Osteocyte (in vitro differentiated cells): ENCODE measurements around the gene SEMA4A. TPM values are rescaled to one million over a fixed set of nuclear protein-coding genes. Genes with fewer than 3 reads are reported as not detected.

Experiments
- DNase-seq: peaks from one replicate; pipeline ENCODE4 v3.0.0; 2021; ENCODE audit warnings: mixed read lengths; ENCODE audit not compliant: unreplicated experiment; ENCODE audit errors: extremely low spot score
- H3K27ac Mint-ChIP-seq: one replicate; pipeline ENCODE4 v1.8.0; 2021; ENCODE audit warnings: mild to moderate bottlenecking, mixed read lengths; ENCODE audit not compliant: unreplicated experiment
- H3K27me3 Mint-ChIP-seq: one replicate; pipeline ENCODE4 v1.8.0; 2021; ENCODE audit warnings: mixed read lengths; ENCODE audit not compliant: unreplicated experiment
- H3K36me3 Mint-ChIP-seq: one replicate; pipeline ENCODE4 v1.8.0; 2021; ENCODE audit warnings: mixed read lengths; ENCODE audit not compliant: unreplicated experiment
- H3K4me1 Mint-ChIP-seq: one replicate; pipeline ENCODE4 v1.8.0; 2021; ENCODE audit warnings: mixed read lengths; ENCODE audit not compliant: unreplicated experiment
- H3K4me3 Mint-ChIP-seq: one replicate; pipeline ENCODE4 v1.8.0; 2021; ENCODE audit warnings: mild to moderate bottlenecking, moderate library complexity, mixed read lengths; ENCODE audit not compliant: unreplicated experiment
- H3K9me3 Mint-ChIP-seq: one replicate; pipeline ENCODE4 v1.8.0; 2021; ENCODE audit warnings: mixed read lengths; ENCODE audit not compliant: unreplicated experiment
- long read RNA-seq: library from polyadenylated mRNA; unstranded; transcript quantifications from one replicate; pipeline ENCODE4 v2.0.0, GENCODE V29; 2021
- total RNA-seq: library from RNA; stranded (reverse); gene quantifications from 2 replicates; pipeline ENCODE4 v1.2.1, GENCODE V29; 2021
- TF ChIP-seq, protein P1 (sequence below): fragments of 200-600 bp; sonication (generic); IDR thresholded peaks from 2 replicates; pipeline ENCODE4 v1.5.0; 2021; ENCODE audit warnings: antibody characterized with exemption, mild to moderate bottlenecking, moderate library complexity

Gene SEMA4A
- 1.6 and 1.8 TPM in 2 replicates for total RNA-seq
- long read RNA-seq, partial matches to known transcripts = 1 of 2 reads
- long read RNA-seq, other reads (novel, unspliced or antisense) = 1 of 2 reads

DNA sequence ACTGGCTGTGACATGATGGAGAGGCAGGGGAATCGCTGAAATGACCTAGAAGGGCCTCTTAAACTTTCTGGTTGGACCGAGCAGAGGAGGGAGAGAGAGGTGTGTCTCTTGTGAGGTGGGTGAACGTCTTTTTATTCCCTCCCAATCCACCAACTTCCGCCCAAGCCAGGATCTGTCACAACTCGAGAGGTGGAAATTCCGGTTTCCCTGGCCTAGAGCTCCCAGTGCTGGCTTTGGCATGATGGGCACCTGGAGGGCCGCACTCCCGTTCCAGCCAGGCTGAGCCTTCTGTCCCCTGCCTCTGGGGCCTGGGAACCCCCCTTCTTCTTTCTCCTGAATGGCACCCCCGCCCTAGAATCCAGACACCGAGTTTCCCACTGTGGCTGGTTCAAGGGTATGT is at the start of gene SEMA4A:
Gene SEMA4A (plus strand): TSS at position 224 of the 400 bp plus-strand sequence. CDS start 994 bp downstream, outside the sequence.
- H3K27me3 Mint-ChIP-seq = peaks cover 21% of the 10 kb centered on the region
- H3K4me1 Mint-ChIP-seq = no peaks in the 10 kb centered on the region
- no peak within 1 kb of the TSS for H3K4me3 Mint-ChIP-seq
- no peaks in the 10 kb centered on the region for H3K9me3 Mint-ChIP-seq
- H3K27ac Mint-ChIP-seq = peak within 1 kb of the TSS; percentile 4
- TF ChIP-seq, protein P1, sequence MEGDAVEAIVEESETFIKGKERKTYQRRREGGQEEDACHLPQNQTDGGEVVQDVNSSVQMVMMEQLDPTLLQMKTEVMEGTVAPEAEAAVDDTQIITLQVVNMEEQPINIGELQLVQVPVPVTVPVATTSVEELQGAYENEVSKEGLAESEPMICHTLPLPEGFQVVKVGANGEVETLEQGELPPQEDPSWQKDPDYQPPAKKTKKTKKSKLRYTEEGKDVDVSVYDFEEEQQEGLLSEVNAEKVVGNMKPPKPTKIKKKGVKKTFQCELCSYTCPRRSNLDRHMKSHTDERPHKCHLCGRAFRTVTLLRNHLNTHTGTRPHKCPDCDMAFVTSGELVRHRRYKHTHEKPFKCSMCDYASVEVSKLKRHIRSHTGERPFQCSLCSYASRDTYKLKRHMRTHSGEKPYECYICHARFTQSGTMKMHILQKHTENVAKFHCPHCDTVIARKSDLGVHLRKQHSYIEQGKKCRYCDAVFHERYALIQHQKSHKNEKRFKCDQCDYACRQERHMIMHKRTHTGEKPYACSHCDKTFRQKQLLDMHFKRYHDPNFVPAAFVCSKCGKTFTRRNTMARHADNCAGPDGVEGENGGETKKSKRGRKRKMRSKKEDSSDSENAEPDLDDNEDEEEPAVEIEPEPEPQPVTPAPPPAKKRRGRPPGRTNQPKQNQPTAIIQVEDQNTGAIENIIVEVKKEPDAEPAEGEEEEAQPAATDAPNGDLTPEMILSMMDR = no peak
- no peak for DNase-seq
- H3K36me3 Mint-ChIP-seq = no peaks in the 10 kb centered on the region

- TF ChIP-seq, protein P1 = no peak
- Mint-ChIP-seq H3K9me3 (no peaks in the 10 kb centered on the region), H3K36me3 (no peaks in the 10 kb centered on the region), H3K27ac (peak overlapping the region; percentile 99), H3K4me3 (peak overlapping the region; percentile 64), H3K27me3 (no peaks in the 10 kb centered on the region), H3K4me1 (peaks cover 78% of the 10 kb centered on the region)
- peak; percentile 98 for DNase-seq
These were observed 49.1 kb upstream of the SEMA4A start for GRCh38 chr1:156104065-156104810.

DNA sequence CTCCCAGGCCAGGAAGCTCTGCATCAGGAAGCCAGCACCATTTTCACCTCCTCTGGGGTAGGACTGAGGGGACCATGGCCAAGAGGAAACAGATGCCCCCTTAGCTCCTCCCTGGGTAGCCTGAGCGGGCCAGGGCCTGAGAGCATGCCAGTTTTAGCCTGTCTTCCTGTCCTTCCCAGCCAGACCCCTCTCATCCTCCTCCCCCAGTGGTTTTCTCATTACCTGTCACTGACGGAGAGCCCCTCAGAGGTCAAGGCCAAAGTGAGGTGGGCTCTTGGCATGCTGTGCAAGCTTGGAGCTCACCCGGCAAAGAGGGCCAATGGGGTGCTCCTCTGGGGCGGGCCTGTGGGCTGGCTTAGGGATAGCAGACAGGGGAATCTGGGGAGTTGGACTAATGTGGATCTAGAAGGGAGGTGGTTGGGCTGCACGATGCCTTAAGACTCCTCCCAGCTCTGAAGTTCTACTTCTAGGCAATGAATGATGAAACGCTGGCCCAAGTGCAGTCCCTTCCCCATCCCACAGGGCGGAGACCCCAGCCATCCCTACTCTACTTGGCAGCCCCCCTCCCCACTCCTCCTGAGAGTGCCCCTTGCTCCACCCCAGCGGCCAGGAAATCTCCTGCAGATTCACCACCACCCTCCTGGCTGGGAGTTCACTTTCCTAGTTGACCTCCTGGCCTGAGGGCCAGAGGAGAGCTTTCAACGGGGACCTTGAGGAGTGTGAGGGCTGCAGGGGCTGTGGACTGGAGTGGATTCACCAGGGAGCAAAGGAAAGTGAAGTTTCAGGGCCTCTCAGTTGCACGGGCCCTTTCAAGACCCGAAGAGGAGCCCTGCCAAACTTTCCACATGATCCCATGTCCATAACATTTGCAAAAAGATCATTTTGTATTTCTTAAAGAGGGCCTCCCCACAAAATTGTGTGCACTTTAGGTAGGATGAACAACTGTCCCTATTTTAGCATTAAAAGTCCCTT is 48.2 kb upstream of the SEMA4A start:
- no peak for DNase-seq
- no peaks in the 10 kb centered on the region for H3K27me3 Mint-ChIP-seq
- TF ChIP-seq, protein P1 = no peak

DNA sequence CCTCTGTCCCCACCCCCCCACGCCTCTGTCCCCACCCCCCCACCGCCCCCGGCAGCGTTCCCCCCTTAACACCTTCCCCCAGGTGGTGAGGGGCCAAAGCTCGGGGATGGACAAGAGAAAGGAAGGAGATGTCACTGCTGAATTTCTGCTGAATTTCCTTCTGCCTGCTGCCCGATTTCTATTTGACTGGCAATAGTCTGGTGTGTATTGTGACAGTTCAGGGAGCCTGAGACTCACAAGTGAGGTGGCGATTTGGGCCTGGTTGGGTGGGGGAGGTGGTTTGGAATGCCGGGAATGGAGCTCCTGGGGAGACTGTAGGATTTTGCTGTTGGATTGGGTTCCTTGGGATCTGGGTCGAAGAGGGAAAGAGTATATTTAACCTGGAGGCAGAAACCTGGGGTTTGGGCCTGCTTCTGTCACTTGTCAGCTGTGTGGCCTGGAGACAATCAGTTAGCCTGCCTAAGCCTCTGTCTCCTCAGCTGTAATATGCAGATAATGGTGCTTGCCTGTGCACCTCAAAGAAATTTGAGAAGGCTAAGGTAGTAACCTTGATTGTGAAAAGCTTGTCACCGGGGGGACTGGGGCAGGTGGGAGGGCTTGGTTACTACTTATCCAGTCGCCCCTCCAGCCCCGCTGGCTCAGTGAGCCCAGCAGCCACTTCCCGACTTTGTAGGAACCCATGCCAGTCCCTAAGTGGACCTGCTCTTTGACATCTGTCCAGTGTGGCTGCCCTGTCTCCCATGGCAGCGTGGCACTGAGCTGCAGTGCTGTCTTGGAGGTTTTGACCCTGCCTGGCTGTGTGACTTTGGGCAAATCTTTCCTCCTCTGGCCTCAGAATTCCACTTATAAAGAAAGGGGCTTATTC is 46.5 kb upstream of the SEMA4A start:
- Mint-ChIP-seq H3K27me3 (no peaks in the 10 kb centered on the region), H3K4me1 (peaks cover 73% of the 10 kb centered on the region), H3K36me3 (no peaks in the 10 kb centered on the region), H3K4me3 (peak overlapping the region; percentile 44), H3K9me3 (no peaks in the 10 kb centered on the region), H3K27ac (peak overlapping the region; percentile 99)
- DNase-seq = no peak
- TF ChIP-seq, protein P1 = no peak

More for the DNA sequence above, 48.2 kb upstream of the SEMA4A start:
- peaks cover 82% of the 10 kb centered on the region for H3K4me1 Mint-ChIP-seq
- peak overlapping the region; percentile 99 for H3K27ac Mint-ChIP-seq
- H3K4me3 Mint-ChIP-seq = peak overlapping the region; percentile 57
- no peaks in the 10 kb centered on the region for H3K36me3 Mint-ChIP-seq
- H3K9me3 Mint-ChIP-seq = no peaks in the 10 kb centered on the region
